ENCODE results near the gene RHOBTB1.

The RHOBTB1 gene

GRCh38 chr10:60990663-60991062 lies 46.7 kb upstream of the RHOBTB1 start:
- TF ChIP-seq ISL1 (CRISPR knock-in tag; IDR thresholded peaks at IDR 0.05) (0 out of 2 replicates have a peak, but pooled peaks have one; percentile 26), BACH2 (CRISPR knock-in tag; IDR thresholded peaks at IDR 0.05; ENCODE audit: borderline replicate concordance) (no peak)
- no peak for ATAC-seq

DNA sequence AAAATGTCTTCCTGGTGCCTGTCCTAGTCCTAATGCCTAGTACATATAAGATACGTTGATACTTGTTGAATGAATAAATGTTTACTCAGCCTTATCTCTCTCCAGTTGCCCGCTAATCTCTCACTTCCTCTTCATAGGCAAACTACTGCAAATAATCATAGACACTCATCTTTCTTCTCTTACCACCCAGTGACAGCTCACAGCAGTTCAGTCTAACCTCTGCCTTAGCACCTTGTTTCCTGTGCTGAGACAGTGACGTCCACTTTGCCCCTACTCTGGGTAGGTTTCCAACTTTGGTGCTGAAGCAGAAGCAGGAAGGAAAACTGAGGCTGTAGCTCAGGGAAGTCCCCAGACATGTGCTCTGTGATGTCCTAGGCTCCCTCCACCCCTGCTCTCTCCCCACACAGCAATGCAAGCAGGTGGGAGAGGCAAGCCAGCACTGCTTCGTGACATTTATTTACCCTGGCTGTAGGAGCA lies 45.5 kb upstream of the RHOBTB1 start:
- TF ChIP-seq PPARA (CRISPR knock-in tag; IDR thresholded peaks at IDR 0.05; ENCODE audit: borderline replicate concordance) (no peak), TSHZ2 (CRISPR knock-in tag; IDR thresholded peaks at IDR 0.05) (no peak), ZNF8 (CRISPR knock-in tag; IDR thresholded peaks at IDR 0.05) (no peak), GLIS3 (CRISPR knock-in tag; IDR thresholded peaks at IDR 0.05) (no peak), OSR1 (CRISPR knock-in tag; IDR thresholded peaks at IDR 0.05) (no peak), BACH2 (CRISPR knock-in tag; IDR thresholded peaks at IDR 0.05; ENCODE audit: borderline replicate concordance) (no peak), TOX (CRISPR knock-in tag; IDR thresholded peaks at IDR 0.05; ENCODE audit: borderline replicate concordance) (no peak), TCF4 (CRISPR knock-in tag; IDR thresholded peaks at IDR 0.05; ENCODE audit: borderline replicate concordance) (no peak), ZFP30 (CRISPR knock-in tag; IDR thresholded peaks at IDR 0.05) (no peak), ZC3H10 (CRISPR knock-in tag; IDR thresholded peaks at IDR 0.05) (no peak), ISL1 (CRISPR knock-in tag; IDR thresholded peaks at IDR 0.05) (no peak)
- ATAC-seq, result no peak

DNA sequence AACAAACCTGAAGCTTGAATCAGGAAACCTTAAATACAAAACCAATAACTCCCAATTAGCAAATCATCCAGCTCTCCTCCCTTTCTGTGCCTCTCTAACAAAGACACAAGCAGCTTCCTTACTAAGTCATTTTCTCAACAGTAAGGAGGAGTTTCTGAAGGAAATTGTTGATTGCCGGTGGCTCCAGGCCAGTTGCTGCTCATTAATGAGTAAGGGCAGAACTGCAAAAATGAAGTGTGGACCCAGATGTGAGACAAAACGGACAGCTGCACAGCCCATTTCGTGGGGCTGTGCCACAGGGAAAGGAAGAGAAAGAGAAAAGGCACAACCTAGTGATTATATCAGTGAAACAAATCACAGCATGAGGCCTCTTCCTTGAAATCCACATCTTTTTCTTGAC lies 42.8 kb upstream of the RHOBTB1 start:
- ATAC-seq, result no peak

DNA sequence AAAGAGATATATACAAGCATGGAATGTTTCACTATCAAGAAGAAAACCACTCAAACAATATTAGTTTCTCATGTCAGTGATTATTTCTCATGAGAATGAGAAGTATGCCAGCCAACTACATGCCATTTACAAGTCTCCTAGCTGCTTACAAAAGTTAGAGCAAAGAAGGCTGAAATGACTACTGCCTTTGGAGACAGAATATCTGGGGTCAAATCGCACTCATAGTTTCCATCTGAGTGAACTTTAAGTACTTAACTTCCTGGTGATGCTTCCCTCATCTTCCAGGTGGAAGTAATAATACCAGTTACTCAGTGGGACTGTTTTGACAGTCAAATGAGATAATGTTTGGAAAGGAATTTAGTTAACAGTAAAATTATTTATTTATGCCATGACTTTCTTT lies 42.0 kb upstream of the RHOBTB1 start:
- no peak for ATAC-seq
- TF ChIP-seq OSR1 (CRISPR knock-in tag; IDR thresholded peaks at IDR 0.05) (no peak), ZNF70 (CRISPR knock-in tag; IDR thresholded peaks at IDR 0.05) (no peak), BACH2 (CRISPR knock-in tag; IDR thresholded peaks at IDR 0.05; ENCODE audit: borderline replicate concordance) (no peak), RARB (CRISPR knock-in tag; IDR thresholded peaks at IDR 0.05) (no peak), ZFP3 (CRISPR knock-in tag; IDR thresholded peaks at IDR 0.05) (no peak), ZNF8 (CRISPR knock-in tag; IDR thresholded peaks at IDR 0.05) (no peak), TSHZ2 (CRISPR knock-in tag; IDR thresholded peaks at IDR 0.05) (no peak), ESRRG (CRISPR knock-in tag; IDR thresholded peaks at IDR 0.05) (no peak), PPARA (CRISPR knock-in tag; IDR thresholded peaks at IDR 0.05; ENCODE audit: borderline replicate concordance) (no peak), CSDC2 (CRISPR knock-in tag; IDR thresholded peaks at IDR 0.05) (no peak), ZFP30 (CRISPR knock-in tag; IDR thresholded peaks at IDR 0.05) (no peak), ZC3H10 (CRISPR knock-in tag; IDR thresholded peaks at IDR 0.05) (no peak), TCF4 (CRISPR knock-in tag; IDR thresholded peaks at IDR 0.05; ENCODE audit: borderline replicate concordance) (no peak)
- TF ChIP-seq, protein P1, sequence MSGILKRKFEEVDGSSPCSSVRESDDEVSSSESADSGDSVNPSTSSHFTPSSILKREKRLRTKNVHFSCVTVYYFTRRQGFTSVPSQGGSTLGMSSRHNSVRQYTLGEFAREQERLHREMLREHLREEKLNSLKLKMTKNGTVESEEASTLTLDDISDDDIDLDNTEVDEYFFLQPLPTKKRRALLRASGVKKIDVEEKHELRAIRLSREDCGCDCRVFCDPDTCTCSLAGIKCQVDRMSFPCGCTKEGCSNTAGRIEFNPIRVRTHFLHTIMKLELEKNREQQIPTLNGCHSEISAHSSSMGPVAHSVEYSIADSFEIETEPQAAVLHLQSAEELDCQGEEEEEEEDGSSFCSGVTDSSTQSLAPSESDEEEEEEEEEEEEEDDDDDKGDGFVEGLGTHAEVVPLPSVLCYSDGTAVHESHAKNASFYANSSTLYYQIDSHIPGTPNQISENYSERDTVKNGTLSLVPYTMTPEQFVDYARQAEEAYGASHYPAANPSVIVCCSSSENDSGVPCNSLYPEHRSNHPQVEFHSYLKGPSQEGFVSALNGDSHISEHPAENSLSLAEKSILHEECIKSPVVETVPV (CRISPR knock-in tag; IDR thresholded peaks at IDR 0.05), result no peak

More for the DNA sequence above, 42.8 kb upstream of the RHOBTB1 start:
- TF ChIP-seq ZFP30 (CRISPR knock-in tag; IDR thresholded peaks at IDR 0.05), result no peak

DNA sequence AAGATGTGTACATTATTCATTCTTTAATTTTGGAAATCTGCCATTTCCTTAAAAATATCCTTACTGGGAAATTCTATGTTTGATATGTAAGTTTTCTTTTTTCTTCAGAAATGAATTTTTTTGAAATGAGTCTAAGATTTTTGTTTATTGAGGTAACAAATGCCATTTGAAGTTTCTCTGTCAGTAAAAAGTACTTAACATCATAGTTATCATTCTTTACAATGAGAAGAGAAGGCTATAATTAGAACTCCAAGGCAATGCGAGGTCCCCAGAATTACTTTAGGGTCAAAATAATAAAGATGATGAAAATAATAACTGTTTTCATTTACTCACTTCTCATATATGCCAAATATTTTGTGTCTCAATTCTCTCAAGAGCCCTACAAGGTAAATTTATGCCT lies 37.0 kb upstream of the RHOBTB1 start:
- TF ChIP-seq SNAI2 (CRISPR knock-in tag; IDR thresholded peaks at IDR 0.05), result no peak
- TF ChIP-seq PATZ1 (CRISPR knock-in tag; IDR thresholded peaks at IDR 0.05; ENCODE audit: borderline replicate concordance), result no peak
- TF ChIP-seq, protein P1 (CRISPR knock-in tag; IDR thresholded peaks at IDR 0.05), result no peak
- TF ChIP-seq, protein P2, sequence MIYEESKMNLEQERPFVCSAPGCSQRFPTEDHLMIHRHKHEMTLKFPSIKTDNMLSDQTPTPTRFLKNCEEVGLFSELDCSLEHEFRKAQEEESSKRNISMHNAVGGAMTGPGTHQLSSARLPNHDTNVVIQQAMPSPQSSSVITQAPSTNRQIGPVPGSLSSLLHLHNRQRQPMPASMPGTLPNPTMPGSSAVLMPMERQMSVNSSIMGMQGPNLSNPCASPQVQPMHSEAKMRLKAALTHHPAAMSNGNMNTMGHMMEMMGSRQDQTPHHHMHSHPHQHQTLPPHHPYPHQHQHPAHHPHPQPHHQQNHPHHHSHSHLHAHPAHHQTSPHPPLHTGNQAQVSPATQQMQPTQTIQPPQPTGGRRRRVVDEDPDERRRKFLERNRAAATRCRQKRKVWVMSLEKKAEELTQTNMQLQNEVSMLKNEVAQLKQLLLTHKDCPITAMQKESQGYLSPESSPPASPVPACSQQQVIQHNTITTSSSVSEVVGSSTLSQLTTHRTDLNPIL (CRISPR knock-in tag; IDR thresholded peaks at IDR 0.05; ENCODE audit: low read depth), result no peak
- no peak for ATAC-seq

Data from SK-N-SH treated with all-trans-retinoic acid at 6 μM for 48 hours (cell line).